Activated CD4-positive, alpha-beta memory T cell treated with anti-CD3 and anti-CD28 coated beads for 36 hours (primary cell): Measurements from ENCODE around the gene SHISA9. TPM values are rescaled to one million over a fixed set of nuclear protein-coding genes. Genes with fewer than 3 reads are reported as not detected.
"Not testable (repeated sequence)": the region's sequence is repeated elsewhere in the genome, so short reads cannot be mapped to it uniquely, and the experiment has no call there.

Experiments
- CTCF ChIA-PET: fragments of 350-600 bp; sonication (Branson Sonifier 250); formaldehyde crosslinking; loops from one replicate; lab custom pipeline; 2021; ENCODE audit warnings: antibody characterized with exemption, inconsistent platforms; lab: Charles Lee
- POLR2A ChIA-PET: fragments of 350-600 bp; sonication (Branson Sonifier 250); formaldehyde crosslinking; loops from one replicate; lab custom pipeline; 2021; ENCODE audit warnings: antibody characterized with exemption; lab: Charles Lee
- DNase-seq: peaks from one replicate; pipeline ENCODE4 v3.0.0-alpha.2; 2020
- H3K27ac Mint-ChIP-seq: one replicate; pipeline ENCODE4 v1.8.0; 2021; ENCODE audit warnings: mixed read lengths
- H3K27me3 Mint-ChIP-seq: one replicate; pipeline ENCODE4 v1.8.0; 2021; ENCODE audit warnings: mixed read lengths
- H3K36me3 Mint-ChIP-seq: one replicate; pipeline ENCODE4 v1.8.0; 2021; ENCODE audit warnings: mixed read lengths
- H3K4me1 Mint-ChIP-seq: one replicate; pipeline ENCODE4 v1.8.0; 2021; ENCODE audit warnings: low read depth, mixed read lengths
- H3K4me3 Mint-ChIP-seq: one replicate; pipeline ENCODE4 v1.8.0; 2021; ENCODE audit warnings: mild to moderate bottlenecking, mixed read lengths
- H3K9me3 Mint-ChIP-seq: one replicate; pipeline ENCODE4 v1.8.0; 2021; ENCODE audit warnings: mixed read lengths
- intact Hi-C: fragments of 100-400 bp; cut with micrococcal nuclease; formaldehyde crosslinking; loops from one replicate; pipeline ENCODE4 v1.15.1; 2023
- total RNA-seq, 2 experiments: library from RNA; stranded (reverse); gene quantifications; one replicate each; pipeline ENCODE4 v1.2.3, GENCODE V29; 2021

The SHISA9 gene
- total RNA-seq, 2 experiments from 2014 or later, result 0.05 TPM; not detected in 1

- H3K36me3 Mint-ChIP-seq, result no peaks in the 10 kb centered on the region
- POLR2A ChIA-PET, result no interaction called here
- no peaks in the 10 kb centered on the region for H3K9me3 Mint-ChIP-seq
- CTCF ChIA-PET, result no interaction called here
- no peak for DNase-seq
- H3K4me3 Mint-ChIP-seq, result no peak overlapping the region
- peaks cover 3% of the 10 kb centered on the region for H3K4me1 Mint-ChIP-seq
- no peak overlapping the region for H3K27ac Mint-ChIP-seq
- peaks cover 55% of the 10 kb centered on the region for H3K27me3 Mint-ChIP-seq
- intact Hi-C loops, result no loop called here
Observed at GRCh38 chr16:12901204-12901596, 198 bp upstream of the SHISA9 start.

GRCh38 chr16:12902511-12903372 is 1.3 kb downstream of the SHISA9 start:
- DNase-seq, result no peak
- Mint-ChIP-seq H3K4me1 (peaks cover 3% of the 10 kb centered on the region), H3K4me3 (no peak overlapping the region), H3K27ac (no peak overlapping the region), H3K27me3 (peaks cover 61% of the 10 kb centered on the region), H3K9me3 (no peaks in the 10 kb centered on the region), H3K36me3 (no peaks in the 10 kb centered on the region)
- ChIA-PET POLR2A (no interaction called here), CTCF (no interaction called here)
- intact Hi-C loops, result no loop called here

- ChIA-PET POLR2A (no interaction called here), CTCF (no interaction called here)
- H3K4me3 Mint-ChIP-seq, result no peak overlapping the region
- no peak for DNase-seq
- peaks cover 3% of the 10 kb centered on the region for H3K4me1 Mint-ChIP-seq
- no peaks in the 10 kb centered on the region for H3K9me3 Mint-ChIP-seq
- no peaks in the 10 kb centered on the region for H3K36me3 Mint-ChIP-seq
- H3K27me3 Mint-ChIP-seq, result peaks cover 58% of the 10 kb centered on the region
- no peak overlapping the region for H3K27ac Mint-ChIP-seq
- intact Hi-C loops, result no loop called here
Observed at GRCh38 chr16:12903407-12904328, 2.3 kb downstream of the SHISA9 start.

- Mint-ChIP-seq H3K4me1 (peaks cover 3% of the 10 kb centered on the region), H3K36me3 (no peaks in the 10 kb centered on the region), H3K27ac (no peak overlapping the region), H3K27me3 (peaks cover 54% of the 10 kb centered on the region), H3K9me3 (no peaks in the 10 kb centered on the region), H3K4me3 (no peak overlapping the region)
- no peak for DNase-seq
- intact Hi-C loops, result no loop called here
- CTCF ChIA-PET, result no interaction called here
- POLR2A ChIA-PET, result no interaction called here
Observed at GRCh38 chr16:12904329-12904671, 2.9 kb downstream of the SHISA9 start.

GRCh38 chr16:12906271-12906670 is 4.9 kb downstream of the SHISA9 start:
- no peak for DNase-seq
- H3K4me3 Mint-ChIP-seq, result no peak overlapping the region
- H3K36me3 Mint-ChIP-seq, result no peaks in the 10 kb centered on the region
- CTCF ChIA-PET, result interaction anchor here (0.7 kb wide), 1 partner anchor 286 kb away, joined by 3 read pairs; no protein-coding TSS in a partner anchor
- peaks cover 3% of the 10 kb centered on the region for H3K4me1 Mint-ChIP-seq
- H3K9me3 Mint-ChIP-seq, result no peaks in the 10 kb centered on the region
- POLR2A ChIA-PET, result no interaction called here
- H3K27me3 Mint-ChIP-seq, result peaks cover 45% of the 10 kb centered on the region
- intact Hi-C loops, result no loop called here
- H3K27ac Mint-ChIP-seq, result no peak overlapping the region

- no peak for DNase-seq
- Mint-ChIP-seq H3K27ac (no peak overlapping the region), H3K4me1 (peaks cover 3% of the 10 kb centered on the region), H3K36me3 (no peaks in the 10 kb centered on the region), H3K4me3 (no peak overlapping the region), H3K9me3 (no peaks in the 10 kb centered on the region), H3K27me3 (peaks cover 45% of the 10 kb centered on the region)
- ChIA-PET CTCF (interaction anchor here (0.8 to 1.5 kb wide), 7 partner anchors 21 to 811 kb away, joined by 3 to 10 read pairs (median 4); no protein-coding TSS in a partner anchor), POLR2A (no interaction called here)
- intact Hi-C loops, result no loop called here
Observed at GRCh38 chr16:12906765-12907516, 5.5 kb downstream of the SHISA9 start.

GRCh38 chr16:12907670-12908233 is 6.4 kb downstream of the SHISA9 start:
- H3K4me3 Mint-ChIP-seq, result no peak overlapping the region
- intact Hi-C loops, result no loop called here
- POLR2A ChIA-PET, result no interaction called here
- no peak overlapping the region for H3K27ac Mint-ChIP-seq
- DNase-seq, result no peak
- H3K27me3 Mint-ChIP-seq, result peaks cover 39% of the 10 kb centered on the region
- no peaks in the 10 kb centered on the region for H3K36me3 Mint-ChIP-seq
- H3K4me1 Mint-ChIP-seq, result no peaks in the 10 kb centered on the region
- CTCF ChIA-PET, result interaction anchor here (0.8 to 1.5 kb wide), 7 partner anchors 22 to 812 kb away, joined by 3 to 10 read pairs (median 4); no protein-coding TSS in a partner anchor
- no peaks in the 10 kb centered on the region for H3K9me3 Mint-ChIP-seq

- no peak for DNase-seq
- intact Hi-C loops, result no loop called here
- ChIA-PET POLR2A (interaction anchor here (0.7 kb wide), 1 partner anchor 394 kb away, joined by 4 read pairs; no protein-coding TSS in a partner anchor), CTCF (no interaction called here)
- no peaks in the 10 kb centered on the region for H3K9me3 Mint-ChIP-seq
- no peaks in the 10 kb centered on the region for H3K36me3 Mint-ChIP-seq
- no peak overlapping the region for H3K4me3 Mint-ChIP-seq
- H3K27me3 Mint-ChIP-seq, result peaks cover 3% of the 10 kb centered on the region
- H3K4me1 Mint-ChIP-seq, result no peaks in the 10 kb centered on the region
- no peak overlapping the region for H3K27ac Mint-ChIP-seq
Observed at GRCh38 chr16:12917246-12917645, 15.8 kb downstream of the SHISA9 start.

GRCh38 chr16:12917653-12918052 is 16.3 kb downstream of the SHISA9 start:
- ChIA-PET POLR2A (interaction anchor here (0.7 kb wide), 1 partner anchor 395 kb away, joined by 4 read pairs; no protein-coding TSS in a partner anchor), CTCF (no interaction called here)
- H3K27me3 Mint-ChIP-seq, result peaks cover 4% of the 10 kb centered on the region
- intact Hi-C loops, result no loop called here
- no peak overlapping the region for H3K27ac Mint-ChIP-seq
- no peaks in the 10 kb centered on the region for H3K9me3 Mint-ChIP-seq
- H3K4me1 Mint-ChIP-seq, result no peaks in the 10 kb centered on the region
- no peak overlapping the region for H3K4me3 Mint-ChIP-seq
- DNase-seq, result no peak
- H3K36me3 Mint-ChIP-seq, result no peaks in the 10 kb centered on the region

GRCh38 chr16:12920739-12921138 is 19.3 kb downstream of the SHISA9 start:
- Mint-ChIP-seq H3K4me1 (no peaks in the 10 kb centered on the region), H3K27ac (no peak overlapping the region), H3K9me3 (no peaks in the 10 kb centered on the region), H3K4me3 (no peak overlapping the region), H3K36me3 (no peaks in the 10 kb centered on the region), H3K27me3 (peaks cover 6% of the 10 kb centered on the region)
- intact Hi-C loops, result no loop called here
- POLR2A ChIA-PET, result no interaction called here
- DNase-seq, result no peak
- CTCF ChIA-PET, result no interaction called here

- intact Hi-C loops, H3K9me3 Mint-ChIP-seq, H3K36me3 Mint-ChIP-seq, H3K4me3 Mint-ChIP-seq, H3K27me3 Mint-ChIP-seq, POLR2A ChIA-PET, H3K27ac Mint-ChIP-seq, CTCF ChIA-PET, DNase-seq, H3K4me1 Mint-ChIP-seq: not testable (repeated sequence)
Observed at GRCh38 chr16:12923640-12924039, 22.2 kb downstream of the SHISA9 start.
